WTC11 (cell line): ENCODE results near the gene UQCC2. TPM values are rescaled to one million over a fixed set of nuclear protein-coding genes. Genes with fewer than 3 reads are reported as not detected.

Source experiments
- ATAC-seq: fragments of 200-7000 bp; cut with Tn5 transposase; 2 replicates; pipeline ENCODE4 v1.10.0; 2021; ENCODE audit warnings: mild to moderate bottlenecking, moderate library complexity
- CTCF ChIA-PET: fragments of 300-600 bp; sonication (Branson Sonifier 250); formaldehyde crosslinking; loops from one replicate; lab custom pipeline; 2021; ENCODE audit warnings: antibody characterized with exemption; lab: Charles Lee
- POLR2A ChIA-PET: fragments of 350-600 bp; sonication (Branson Sonifier 250); formaldehyde crosslinking; loops from one replicate; lab custom pipeline; 2021; ENCODE audit warnings: antibody characterized with exemption; lab: Charles Lee
- DNase-seq: peaks from one replicate; pipeline ENCODE4 v3.0.0; 2021; ENCODE audit warnings: low spot score
- H3K27ac Mint-ChIP-seq: 2 replicates; pipeline ENCODE4 v1.8.0; 2021; ENCODE audit warnings: mixed read lengths
- H3K27me3 Mint-ChIP-seq: 2 replicates; pipeline ENCODE4 v1.8.0; 2021; ENCODE audit warnings: low read depth, mild to moderate bottlenecking, moderate library complexity, mixed read lengths
- H3K36me3 Mint-ChIP-seq: 2 replicates; pipeline ENCODE4 v1.8.0; 2021; ENCODE audit warnings: mixed read lengths
- H3K4me1 Mint-ChIP-seq: 2 replicates; pipeline ENCODE4 v1.8.0; 2022; ENCODE audit warnings: mixed read lengths
- H3K4me3 Mint-ChIP-seq: 2 replicates; pipeline ENCODE4 v1.8.0; 2021; ENCODE audit warnings: mild to moderate bottlenecking, moderate library complexity, mixed read lengths
- H3K9me3 Mint-ChIP-seq: 2 replicates; pipeline ENCODE4 v1.8.0; 2021; ENCODE audit warnings: mixed read lengths
- ATF3 ChIP-seq: sonication (generic); formaldehyde crosslinking; conservative IDR thresholded peaks from 2 replicates; pipeline ENCODE4 v1.8.1; 2022; ENCODE audit warnings: mild to moderate bottlenecking, missing genetic modification reagents
- E2F1 ChIP-seq: sonication (generic); formaldehyde crosslinking; IDR thresholded peaks from 2 replicates; pipeline ENCODE4 v1.8.0; 2022; ENCODE audit warnings: mild to moderate bottlenecking, missing genetic modification reagents
- GTF2I ChIP-seq: fragments of 250-450 bp; sonication (Bioruptor Pico); conservative IDR thresholded peaks from 2 replicates; pipeline ENCODE4 v1.4.0; 2021; ENCODE audit warnings: mild to moderate bottlenecking
- MLX ChIP-seq: sonication (generic); formaldehyde crosslinking; IDR thresholded peaks from 2 replicates; pipeline ENCODE4 v1.8.1; 2023; ENCODE audit warnings: mild to moderate bottlenecking, missing genetic modification reagents, moderate library complexity
- NFYB ChIP-seq: sonication (generic); formaldehyde crosslinking; conservative IDR thresholded peaks from 2 replicates; pipeline ENCODE4 v1.8.0; 2022; ENCODE audit warnings: low read depth, missing genetic modification reagents
- NR3C1 ChIP-seq: sonication (generic); formaldehyde crosslinking; conservative IDR thresholded peaks from 2 replicates; pipeline ENCODE4 v1.8.1; 2023; ENCODE audit warnings: low read depth, mild to moderate bottlenecking, missing genetic modification reagents
- SMAD3 ChIP-seq: sonication (generic); formaldehyde crosslinking; IDR thresholded peaks from 2 replicates; pipeline ENCODE4 v1.8.0; 2022; ENCODE audit warnings: missing genetic modification reagents, mild to moderate bottlenecking, borderline replicate concordance
- SOX15 ChIP-seq: fragments of 250-450 bp; sonication (Bioruptor Pico); IDR thresholded peaks from 2 replicates; pipeline ENCODE4 v1.9.0; 2021; ENCODE audit warnings: mild to moderate bottlenecking
- TP53 ChIP-seq: sonication (generic); formaldehyde crosslinking; IDR thresholded peaks from 2 replicates; pipeline ENCODE4 v1.8.1; 2023; ENCODE audit warnings: mild to moderate bottlenecking, missing genetic modification reagents
- USF2 ChIP-seq: sonication (generic); formaldehyde crosslinking; IDR thresholded peaks from 2 replicates; pipeline ENCODE4 v1.8.1; 2023; ENCODE audit warnings: mild to moderate bottlenecking, missing genetic modification reagents, moderate library complexity
- ZNF138 ChIP-seq: sonication (generic); formaldehyde crosslinking; conservative IDR thresholded peaks from 2 replicates; pipeline ENCODE4 v1.8.1; 2022; ENCODE audit warnings: mild to moderate bottlenecking, moderate library complexity, missing genetic modification reagents
- ZNF219 ChIP-seq: sonication (generic); formaldehyde crosslinking; IDR thresholded peaks from 2 replicates; pipeline ENCODE4 v1.8.0; 2023; ENCODE audit warnings: missing genetic modification reagents, mild to moderate bottlenecking, borderline replicate concordance
- ZNF317 ChIP-seq: sonication (generic); formaldehyde crosslinking; IDR thresholded peaks from 2 replicates; pipeline ENCODE4 v1.8.1; 2023; ENCODE audit warnings: low read depth, mild to moderate bottlenecking, moderate library complexity, missing genetic modification reagents, borderline replicate concordance
- total RNA-seq: library from RNA; stranded (reverse); gene quantifications from 3 replicates; pipeline ENCODE4 v1.2.3, GENCODE V29; 2021
- TF ChIP-seq, protein P1 (sequence below): fragments of 250-450 bp; sonication (Bioruptor Pico); IDR thresholded peaks from 2 replicates; pipeline ENCODE4 v1.9.0; 2021; ENCODE audit warnings: moderate library complexity, mild to moderate bottlenecking, inconsistent platforms, borderline replicate concordance
- TF ChIP-seq, protein P2 (sequence below): sonication (generic); formaldehyde crosslinking; IDR thresholded peaks from 2 replicates; pipeline ENCODE4 v1.8.1; 2022; ENCODE audit warnings: low read depth, mild to moderate bottlenecking, moderate library complexity, missing genetic modification reagents, borderline replicate concordance
- TF ChIP-seq, protein P3 (sequence below): sonication (generic); formaldehyde crosslinking; IDR thresholded peaks from 2 replicates; pipeline ENCODE4 v1.8.0; 2022; ENCODE audit warnings: mild to moderate bottlenecking, missing genetic modification reagents
- TF ChIP-seq, protein P4 (sequence below): sonication (generic); formaldehyde crosslinking; IDR thresholded peaks from 2 replicates; pipeline ENCODE4 v1.8.0; 2023; ENCODE audit warnings: missing genetic modification reagents
- TF ChIP-seq, protein P5 (sequence below): sonication (generic); formaldehyde crosslinking; IDR thresholded peaks from 2 replicates; pipeline ENCODE4 v1.8.1; 2023; ENCODE audit warnings: mild to moderate bottlenecking, missing genetic modification reagents

The UQCC2 gene
- total RNA-seq, 1 experiment from 2014 or later, result 65.8 TPM

GRCh38 chr6:33727126-33727525 is 15.6 kb upstream of the UQCC2 start (continued):
- TF ChIP-seq SOX15 (no peak), ATF3 (no peak), NFYB (no peak), USF2 (CRISPR knock-in tag) (no peak)
- TF ChIP-seq, protein P1, sequence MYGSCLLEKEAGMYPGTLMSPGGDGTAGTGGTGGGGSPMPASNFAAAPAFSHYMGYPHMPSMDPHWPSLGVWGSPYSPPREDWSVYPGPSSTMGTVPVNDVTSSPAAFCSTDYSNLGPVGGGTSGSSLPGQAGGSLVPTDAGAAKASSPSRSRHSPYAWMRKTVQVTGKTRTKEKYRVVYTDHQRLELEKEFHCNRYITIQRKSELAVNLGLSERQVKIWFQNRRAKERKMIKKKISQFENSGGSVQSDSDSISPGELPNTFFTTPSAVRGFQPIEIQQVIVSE (CRISPR knock-in tag), result no peak

- ATAC-seq (no peak), DNase-seq (no peak)
- Mint-ChIP-seq H3K36me3 (no peaks in the 10 kb centered on the region), H3K27me3 (no peaks in the 10 kb centered on the region; the same call in 1 of the 2 replicates), H3K4me1 (peaks cover 20% of the 10 kb centered on the region), H3K9me3 (no peaks in the 10 kb centered on the region)
- TF ChIP-seq MLX (no peak), E2F1 (CRISPR knock-in tag) (no peak), TP53 (CRISPR knock-in tag) (no peak), ZNF138 (CRISPR knock-in tag) (no peak), ZNF219 (CRISPR knock-in tag) (no peak)
- TF ChIP-seq, protein P2, sequence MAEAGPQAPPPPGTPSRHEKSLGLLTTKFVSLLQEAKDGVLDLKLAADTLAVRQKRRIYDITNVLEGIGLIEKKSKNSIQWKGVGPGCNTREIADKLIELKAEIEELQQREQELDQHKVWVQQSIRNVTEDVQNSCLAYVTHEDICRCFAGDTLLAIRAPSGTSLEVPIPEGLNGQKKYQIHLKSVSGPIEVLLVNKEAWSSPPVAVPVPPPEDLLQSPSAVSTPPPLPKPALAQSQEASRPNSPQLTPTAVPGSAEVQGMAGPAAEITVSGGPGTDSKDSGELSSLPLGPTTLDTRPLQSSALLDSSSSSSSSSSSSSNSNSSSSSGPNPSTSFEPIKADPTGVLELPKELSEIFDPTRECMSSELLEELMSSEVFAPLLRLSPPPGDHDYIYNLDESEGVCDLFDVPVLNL (CRISPR knock-in tag), result no peak
- TF ChIP-seq, protein P3, sequence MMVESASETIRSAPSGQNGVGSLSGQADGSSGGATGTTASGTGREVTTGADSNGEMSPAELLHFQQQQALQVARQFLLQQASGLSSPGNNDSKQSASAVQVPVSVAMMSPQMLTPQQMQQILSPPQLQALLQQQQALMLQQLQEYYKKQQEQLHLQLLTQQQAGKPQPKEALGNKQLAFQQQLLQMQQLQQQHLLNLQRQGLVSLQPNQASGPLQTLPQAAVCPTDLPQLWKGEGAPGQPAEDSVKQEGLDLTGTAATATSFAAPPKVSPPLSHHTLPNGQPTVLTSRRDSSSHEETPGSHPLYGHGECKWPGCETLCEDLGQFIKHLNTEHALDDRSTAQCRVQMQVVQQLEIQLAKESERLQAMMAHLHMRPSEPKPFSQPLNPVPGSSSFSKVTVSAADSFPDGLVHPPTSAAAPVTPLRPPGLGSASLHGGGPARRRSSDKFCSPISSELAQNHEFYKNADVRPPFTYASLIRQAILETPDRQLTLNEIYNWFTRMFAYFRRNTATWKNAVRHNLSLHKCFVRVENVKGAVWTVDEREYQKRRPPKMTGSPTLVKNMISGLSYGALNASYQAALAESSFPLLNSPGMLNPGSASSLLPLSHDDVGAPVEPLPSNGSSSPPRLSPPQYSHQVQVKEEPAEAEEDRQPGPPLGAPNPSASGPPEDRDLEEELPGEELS (CRISPR knock-in tag), result no peak
- TF ChIP-seq, all 79 proteins: peak for 0
- no peak overlapping the region for H3K4me3 Mint-ChIP-seq
- H3K27ac Mint-ChIP-seq, result no peak overlapping the region
- ChIA-PET CTCF (interaction anchor here (1.2 to 1.7 kb wide), 3 partner anchors 13 to 137 kb away, joined by 3 to 4 read pairs (median 3); partner anchors contain the start of gene UQCC2), POLR2A (no interaction called here)
Observed at GRCh38 chr6:33726696-33727095, 15.2 kb upstream of the UQCC2 start.

GRCh38 chr6:33725891-33726673 is 14.6 kb upstream of the UQCC2 start:
- ATAC-seq (no peak), DNase-seq (no peak)
- ChIA-PET POLR2A (no interaction called here), CTCF (interaction anchor here (0.5 to 1.7 kb wide), 5 partner anchors 13 to 136 kb away, joined by 3 to 4 read pairs (median 3); partner anchors contain the start of gene UQCC2)
- Mint-ChIP-seq H3K4me1 (peaks cover 20% of the 10 kb centered on the region), H3K27ac (no peak overlapping the region), H3K9me3 (no peaks in the 10 kb centered on the region), H3K4me3 (no peak overlapping the region), H3K36me3 (no peaks in the 10 kb centered on the region), H3K27me3 (no peaks in the 10 kb centered on the region; the same call in 1 of the 2 replicates)
- no peak for TF ChIP-seq GTF2I
- TF ChIP-seq ZNF317 (CRISPR knock-in tag), result no peak
- TF ChIP-seq, protein P1 (CRISPR knock-in tag), result no peak
- TF ChIP-seq, protein P4, sequence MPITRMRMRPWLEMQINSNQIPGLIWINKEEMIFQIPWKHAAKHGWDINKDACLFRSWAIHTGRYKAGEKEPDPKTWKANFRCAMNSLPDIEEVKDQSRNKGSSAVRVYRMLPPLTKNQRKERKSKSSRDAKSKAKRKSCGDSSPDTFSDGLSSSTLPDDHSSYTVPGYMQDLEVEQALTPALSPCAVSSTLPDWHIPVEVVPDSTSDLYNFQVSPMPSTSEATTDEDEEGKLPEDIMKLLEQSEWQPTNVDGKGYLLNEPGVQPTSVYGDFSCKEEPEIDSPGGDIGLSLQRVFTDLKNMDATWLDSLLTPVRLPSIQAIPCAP (CRISPR knock-in tag), result no peak
- TF ChIP-seq SMAD3 (CRISPR knock-in tag), result no peak
- no peak for TF ChIP-seq NR3C1 (CRISPR knock-in tag)
- TF ChIP-seq, protein P5, sequence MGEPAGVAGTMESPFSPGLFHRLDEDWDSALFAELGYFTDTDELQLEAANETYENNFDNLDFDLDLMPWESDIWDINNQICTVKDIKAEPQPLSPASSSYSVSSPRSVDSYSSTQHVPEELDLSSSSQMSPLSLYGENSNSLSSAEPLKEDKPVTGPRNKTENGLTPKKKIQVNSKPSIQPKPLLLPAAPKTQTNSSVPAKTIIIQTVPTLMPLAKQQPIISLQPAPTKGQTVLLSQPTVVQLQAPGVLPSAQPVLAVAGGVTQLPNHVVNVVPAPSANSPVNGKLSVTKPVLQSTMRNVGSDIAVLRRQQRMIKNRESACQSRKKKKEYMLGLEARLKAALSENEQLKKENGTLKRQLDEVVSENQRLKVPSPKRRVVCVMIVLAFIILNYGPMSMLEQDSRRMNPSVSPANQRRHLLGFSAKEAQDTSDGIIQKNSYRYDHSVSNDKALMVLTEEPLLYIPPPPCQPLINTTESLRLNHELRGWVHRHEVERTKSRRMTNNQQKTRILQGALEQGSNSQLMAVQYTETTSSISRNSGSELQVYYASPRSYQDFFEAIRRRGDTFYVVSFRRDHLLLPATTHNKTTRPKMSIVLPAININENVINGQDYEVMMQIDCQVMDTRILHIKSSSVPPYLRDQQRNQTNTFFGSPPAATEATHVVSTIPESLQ (CRISPR knock-in tag), result no peak
